IMR-90 (cell line): ENCODE results near the gene PLXNA4. TPM values are rescaled to one million over a fixed set of nuclear protein-coding genes. Genes with fewer than 3 reads are reported as not detected.

Experiments
- ATAC-seq: fragments of 200-7000 bp; cut with Tn5 transposase; 2 replicates; pipeline ENCODE4 v1.9.1; 2020; ENCODE audit warnings: low read depth, mild to moderate bottlenecking, moderate library complexity
- BruUV-seq: library from RNA; stranded (reverse); fragments of 400-500 nt; replicated peaks from 2 replicates; lab custom pipeline; 2021; lab: Mats Ljungman, UMichigan
- CTCF ChIA-PET: fragments of 300-600 bp; formaldehyde crosslinking; extraction: SDS; loops from one replicate; lab custom pipeline; 2021; ENCODE audit warnings: antibody characterized with exemption; lab: Yijun Ruan, JAX
- POLR2A ChIA-PET: fragments of 300-600 bp; sonication (Branson Sonifier 250); formaldehyde crosslinking; loops from one replicate; lab custom pipeline; 2022; ENCODE audit warnings: antibody characterized with exemption; ENCODE audit not compliant: unreplicated experiment; lab: Charles Lee
- DNase-seq: peaks from one replicate; pipeline ENCODE4 v3.0.0; 2013
- H2AFZ ChIP-seq: replicated peaks from 2 replicates; pipeline ENCODE3; 2013; ENCODE audit warnings: low read length, mild to moderate bottlenecking; ENCODE audit not compliant: poor library complexity
- H2AK5ac ChIP-seq: 2 replicates; pipeline ENCODE4 v1.6.1; 2013; ENCODE audit warnings: low read depth, low read length, inconsistent platforms
- H2AK9ac ChIP-seq: replicated peaks from 2 replicates; pipeline ENCODE3; 2013; ENCODE audit warnings: mild to moderate bottlenecking, low read depth, low read length, moderate library complexity; ENCODE audit not compliant: poor library complexity
- H2BK120ac ChIP-seq: 2 replicates; pipeline ENCODE4 v1.6.1; 2013; ENCODE audit warnings: low read depth, low read length, inconsistent platforms
- H2BK15ac ChIP-seq: 3 replicates; pipeline ENCODE4 v1.6.1; 2013; ENCODE audit warnings: low read depth, low read length, inconsistent platforms
- H2BK20ac ChIP-seq: 2 replicates; pipeline ENCODE4 v1.6.1; 2013; ENCODE audit warnings: low read depth, mild to moderate bottlenecking, inconsistent platforms, low read length, moderate library complexity
- H2BK5ac ChIP-seq: 2 replicates; pipeline ENCODE4 v1.6.1; 2013; ENCODE audit warnings: mild to moderate bottlenecking, low read depth, low read length, inconsistent platforms; ENCODE audit not compliant: poor library complexity, severe bottlenecking
- H3K14ac ChIP-seq: replicated peaks from 2 replicates; pipeline ENCODE4 v1.6.1; 2013; ENCODE audit warnings: low read depth, low read length, inconsistent platforms
- H3K18ac ChIP-seq: 2 replicates; pipeline ENCODE4 v1.6.1; 2013; ENCODE audit warnings: low read depth, low read length, control low read depth
- H3K23ac ChIP-seq: 2 replicates; pipeline ENCODE4 v1.6.1; 2013; ENCODE audit warnings: low read depth, low read length, inconsistent platforms
- H3K27ac ChIP-seq: 2 replicates; pipeline ENCODE4 v1.5.1; 2013; ENCODE audit warnings: mild to moderate bottlenecking, control low read depth, low read length; ENCODE audit not compliant: insufficient read depth
- H3K27me3 ChIP-seq: 2 replicates; pipeline ENCODE4 v1.6.1; 2013; ENCODE audit warnings: low read length; ENCODE audit not compliant: control insufficient read depth, insufficient read depth
- H3K36me3 ChIP-seq: 2 replicates; pipeline ENCODE4 v1.6.1; 2013; ENCODE audit warnings: low read length, mixed read lengths; ENCODE audit not compliant: control insufficient read depth, insufficient read depth
- H3K4ac ChIP-seq: 2 replicates; pipeline ENCODE4 v1.6.1; 2013; ENCODE audit warnings: low read depth, low read length, inconsistent platforms
- H3K4me1 ChIP-seq: 2 replicates; pipeline ENCODE4 v1.6.1; 2013; ENCODE audit warnings: low read length, mixed read lengths; ENCODE audit not compliant: control insufficient read depth, insufficient read depth
- H3K4me2 ChIP-seq: 2 replicates; pipeline ENCODE4 v1.6.1; 2013; ENCODE audit warnings: low read depth, mild to moderate bottlenecking, control low read depth, low read length, moderate library complexity
- H3K4me3 ChIP-seq: 2 replicates; pipeline ENCODE4 v1.5.1; 2013; ENCODE audit warnings: low read depth, mild to moderate bottlenecking, control low read depth, low read length, moderate library complexity; ENCODE audit not compliant: insufficient read depth
- H3K56ac ChIP-seq: 2 replicates; pipeline ENCODE4 v1.6.1; 2013; ENCODE audit warnings: low read length, inconsistent platforms; ENCODE audit not compliant: insufficient read depth; ENCODE audit errors: extremely low read depth
- H3K79me1 ChIP-seq, 2 experiments: 2 replicates each; pipeline ENCODE4 v1.6.1; 2013; ENCODE audit warnings: low read length in 2 of 2, inconsistent platforms in 1 of 2, low read depth in 1 of 2
- H3K9ac ChIP-seq: 2 replicates; pipeline ENCODE4 v1.6.1; 2013; ENCODE audit warnings: low read depth, low read length, control low read depth
- H3K9me1 ChIP-seq: 2 replicates; pipeline ENCODE4 v1.6.1; 2013; ENCODE audit warnings: low read length, inconsistent platforms; ENCODE audit not compliant: insufficient read depth
- H3K9me3 ChIP-seq: 2 replicates; pipeline ENCODE4 v1.6.1; 2013; ENCODE audit warnings: low read length; ENCODE audit not compliant: control insufficient read depth, insufficient read depth
- H4K20me1 ChIP-seq: 2 replicates; pipeline ENCODE4 v1.6.1; 2013; ENCODE audit warnings: low read length, inconsistent platforms; ENCODE audit not compliant: insufficient read depth
- H4K5ac ChIP-seq: 2 replicates; pipeline ENCODE4 v1.6.1; 2013; ENCODE audit warnings: mild to moderate bottlenecking, low read depth, low read length, control low read depth
- H4K8ac ChIP-seq, 2 experiments: 2 replicates each; pipeline ENCODE4 v1.6.1; 2013; ENCODE audit warnings: low read depth in 2 of 2, low read length in 2 of 2, control low read depth in 1 of 2, inconsistent platforms in 1 of 2
- H4K91ac ChIP-seq: 2 replicates; pipeline ENCODE4 v1.6.1; 2013; ENCODE audit warnings: low read depth, low read length, inconsistent platforms; ENCODE audit not compliant: insufficient read depth
- MAFK ChIP-seq: IDR thresholded peaks from 2 replicates; pipeline ENCODE4 v1.6.1; 2012; ENCODE audit warnings: low read depth, low read length, improper control_type of control experiment
- NFE2L2 ChIP-seq: fragments of 150-350 bp; IDR thresholded peaks from 2 replicates; pipeline ENCODE4 v1.6.1; 2016; ENCODE audit warnings: low read depth, mild to moderate bottlenecking, low read length
- RFX5 ChIP-seq: IDR thresholded peaks from 2 replicates; pipeline ENCODE4 v1.8.0; 2012; ENCODE audit warnings: low read depth, mild to moderate bottlenecking, low read length, moderate library complexity
- SMC3 ChIP-seq: fragments of 150-350 bp; IDR thresholded peaks from 2 replicates; pipeline ENCODE4 v1.6.1; 2016; ENCODE audit warnings: low read depth, mild to moderate bottlenecking, antibody characterized with exemption, low read length, moderate library complexity
- WGBS, 2 experiments: methylation state at CpG; one replicate each; pipeline versions ENCODE4 v1.1.5 to v1.1.7; 2013; ENCODE audit warnings: missing lambda C conversion rate in 2 of 2; ENCODE audit not compliant: insufficient read length in 1 of 2; ENCODE audit errors: extremely low coverage in 2 of 2; 5-methylcytosine and 5-hydroxymethylcytosine counted together
- dilution Hi-C: fragments of 300-500 bp; cut with HindIII; formaldehyde crosslinking; loops from one replicate; pipeline ENCODE4 v1.14.3; 2018; ENCODE audit warnings: low sequenced_read_pairs; ENCODE audit not compliant: unreplicated experiment
- in situ Hi-C: fragments of 300-500 bp; cut with MboI; formaldehyde crosslinking; loops from 3 replicates; pipeline ENCODE4 v1.14.3; 2019; ENCODE audit warnings: low sequenced_read_pairs, inconsistent platforms, mixed read lengths
- intact Hi-C: fragments of 100-400 bp; cut with micrococcal nuclease; formaldehyde crosslinking; loops from 2 replicates; pipeline ENCODE4 v1.10.0; 2022
- polyA plus RNA-seq, 3 experiments: library from polyadenylated mRNA; depleted of rRNA; stranded (reverse); fragments of >200 nt; gene quantifications; 2 replicates each; pipeline ENCODE4 v1.2.3, GENCODE V29; 2012; ENCODE audit warnings: low replicate concordance in 1 of 3
- total RNA-seq: library from RNA; depleted of rRNA; stranded (reverse); fragments of >200 nt; gene quantifications from 2 replicates; pipeline ENCODE4 v1.2.3, GENCODE V29; 2012

The PLXNA4 gene
- total and polyA plus RNA-seq, 2 of the 4 experiments (the other 2 are of a cell fraction) = under 0.01 TPM

DNA sequence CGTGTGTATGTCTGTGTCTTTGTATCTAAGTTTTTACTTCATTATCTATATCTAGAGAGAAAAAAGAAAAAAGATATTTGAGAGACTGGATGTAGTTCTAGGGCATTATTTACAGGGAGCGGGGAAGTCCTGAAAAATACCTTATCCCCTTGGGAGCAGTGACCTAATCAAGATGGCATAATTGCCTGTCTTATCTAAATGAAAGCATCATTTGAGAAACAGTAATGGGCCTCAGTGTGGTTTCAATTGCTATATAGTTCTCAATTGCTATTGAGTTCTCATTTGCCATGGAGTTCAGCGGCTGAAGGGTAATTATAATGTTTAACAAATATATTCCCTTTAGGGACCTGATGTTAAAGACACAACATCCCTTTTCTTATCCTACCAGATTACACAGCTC, 216.5 kb downstream of the PLXNA4 start:
- ChIA-PET POLR2A (no interaction called here), CTCF (no interaction called here)
- Histone ChIP-seq H4K5ac (no peak overlapping the region), H2BK20ac (no peak overlapping the region), H4K20me1 (no peaks in the 10 kb centered on the region), H3K4me1 (no peaks in the 10 kb centered on the region), H3K4ac (no peak overlapping the region), H3K18ac (no peak overlapping the region), H2BK120ac (no peak overlapping the region), H3K9me1 (no peaks in the 10 kb centered on the region), H3K14ac (no peak overlapping the region), H3K23ac (no peak overlapping the region), H3K9ac (no peak overlapping the region), H3K36me3 (no peaks in the 10 kb centered on the region), H3K9me3 (no peaks in the 10 kb centered on the region), H2BK5ac (no peak overlapping the region), H3K4me2 (no peak overlapping the region), H2BK15ac (no peak overlapping the region), H2AK9ac (no peak overlapping the region), H3K56ac (no peak overlapping the region), H2AK5ac (no peak overlapping the region), H3K27ac (no peak overlapping the region), H4K91ac (no peak overlapping the region), H3K4me3 (no peak overlapping the region), H4K8ac (no peak overlapping the region), H2AFZ (no peak overlapping the region), H3K79me1 (no peaks in the 10 kb centered on the region), H3K27me3 (no peaks in the 10 kb centered on the region)
- BruUV-seq = no TSS peak
- intact Hi-C loops (no loop called here), in situ Hi-C loops (no loop called here), dilution Hi-C loops (no loop called here)
- no peak for DNase-seq
- no peak for ATAC-seq
- TF ChIP-seq SMC3 (no peak), NFE2L2 (no peak), MAFK (no peak), RFX5 (no peak)
- WGBS, 2 experiments = 83% methylated on average over 1 of the region's 3 CpGs; no CpG with 5 or more reads in 1 of the 2 experiments
